SK-N-MC (cell line): ENCODE results near the gene KCNE3.
"Not testable (repeated sequence)": the region's sequence is repeated elsewhere in the genome, so short reads cannot be mapped to it uniquely, and the experiment has no call there.

ENCODE experiments used
- DNase-seq: peaks from one replicate; pipeline ENCODE4 v3.0.0-alpha.2; 2011; ENCODE audit warnings: low read depth, low spot score
- H3K27ac ChIP-seq: fragments of 200-600 bp; sonication (generic); 2 replicates; pipeline ENCODE4 v1.5.1; 2016; ENCODE audit warnings: mixed run types
- H3K36me3 ChIP-seq: fragments of 200-600 bp; sonication (generic); 2 replicates; pipeline ENCODE4 v1.6.1; 2017; ENCODE audit warnings: antibody characterized with exemption, low read length, mixed read lengths; ENCODE audit not compliant: insufficient read depth
- H3K4me3 ChIP-seq: fragments of 200-600 bp; sonication (generic); 2 replicates; pipeline ENCODE4 v1.5.1; 2016
- H3K9ac ChIP-seq: fragments of 200-600 bp; sonication (generic); 2 replicates; pipeline ENCODE4 v1.8.0; 2017; ENCODE audit warnings: mixed run types, mixed read lengths; ENCODE audit not compliant: insufficient read length
- H3K9me3 ChIP-seq: fragments of 200-600 bp; sonication (generic); 2 replicates; pipeline ENCODE4 v1.6.1; 2017; ENCODE audit warnings: low read depth, mild to moderate bottlenecking, antibody characterized with exemption, low read length, moderate library complexity, mixed read lengths
- EZH2 ChIP-seq: fragments of 200-600 bp; sonication (generic); IDR thresholded peaks from one replicate; pipeline ENCODE4 v1.6.1; 2017; ENCODE audit warnings: antibody characterized with exemption
- FOXP2 ChIP-seq: optimal IDR thresholded peaks from 2 replicates; pipeline ENCODE3; 2011; ENCODE audit warnings: mild to moderate bottlenecking, moderate library complexity; ENCODE audit not compliant: insufficient read depth; ENCODE audit errors: extremely low read length, control extremely low read depth
- POLR2AphosphoS5 ChIP-seq: IDR thresholded peaks from 2 replicates; pipeline ENCODE4 v1.6.1; 2012; ENCODE audit warnings: mild to moderate bottlenecking, low read depth, low read length, borderline replicate concordance

KCNE3 gene

DNA sequence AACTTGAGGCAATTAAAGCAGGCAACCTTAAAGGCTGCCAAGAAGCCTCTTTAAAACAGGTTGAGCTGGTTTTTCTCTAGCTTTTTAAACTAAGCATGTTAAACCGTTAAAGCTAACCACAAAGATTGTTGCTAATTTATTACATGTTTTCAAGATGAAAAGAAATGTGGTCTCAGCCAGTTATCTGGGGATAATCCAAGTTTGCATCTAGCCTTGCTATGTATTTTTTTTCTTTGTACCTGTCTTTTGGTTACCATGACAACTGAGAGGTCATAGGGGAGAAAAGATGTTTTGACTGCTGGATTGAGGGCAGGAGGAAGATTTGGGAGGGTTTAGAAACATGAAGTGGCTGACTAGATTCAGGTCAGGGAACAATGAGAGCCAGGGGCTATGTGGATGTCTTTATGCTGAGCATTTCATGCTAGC lies 50.0 kb downstream of the KCNE3 start:
- DNase-seq, result no peak

DNA sequence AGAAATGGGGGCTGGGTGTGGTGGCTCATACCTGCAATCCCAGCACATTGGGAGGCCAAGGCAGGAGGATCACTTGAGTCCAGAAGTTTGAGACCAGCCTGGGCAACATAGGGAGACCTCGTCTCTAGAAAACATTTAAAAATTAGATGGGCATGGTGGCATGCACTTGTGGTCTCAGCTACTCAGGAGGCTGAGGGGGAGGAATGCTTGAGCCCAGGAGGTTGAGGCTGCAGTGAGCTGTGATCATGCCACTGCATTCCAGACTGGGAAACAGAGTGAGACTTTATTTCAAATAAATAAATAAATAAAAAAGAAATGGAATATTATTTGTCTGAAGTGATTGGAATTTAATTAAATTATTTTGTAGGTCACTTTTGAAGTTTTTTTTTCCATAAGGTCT lies 50.4 kb downstream of the KCNE3 start:
- DNase-seq, H3K36me3 ChIP-seq, H3K4me3 ChIP-seq, H3K9ac ChIP-seq, H3K9me3 ChIP-seq: not testable (repeated sequence)
- H3K27ac ChIP-seq, result peak overlapping the region; percentile 4; the same call in 1 of the 2 replicates

More for the DNA sequence above, 50.0 kb downstream of the KCNE3 start:
- TF ChIP-seq EZH2, result no peak
- no peak for TF ChIP-seq FOXP2
- no peak for TF ChIP-seq POLR2AphosphoS5
- H3K27ac ChIP-seq, result peak overlapping the region; percentile 4; the same call in 1 of the 2 replicates
- H3K9ac ChIP-seq, result no peak overlapping the region
- no peaks in the 10 kb centered on the region for H3K9me3 ChIP-seq
- no peak overlapping the region for H3K4me3 ChIP-seq
- no peaks in the 10 kb centered on the region for H3K36me3 ChIP-seq

DNA sequence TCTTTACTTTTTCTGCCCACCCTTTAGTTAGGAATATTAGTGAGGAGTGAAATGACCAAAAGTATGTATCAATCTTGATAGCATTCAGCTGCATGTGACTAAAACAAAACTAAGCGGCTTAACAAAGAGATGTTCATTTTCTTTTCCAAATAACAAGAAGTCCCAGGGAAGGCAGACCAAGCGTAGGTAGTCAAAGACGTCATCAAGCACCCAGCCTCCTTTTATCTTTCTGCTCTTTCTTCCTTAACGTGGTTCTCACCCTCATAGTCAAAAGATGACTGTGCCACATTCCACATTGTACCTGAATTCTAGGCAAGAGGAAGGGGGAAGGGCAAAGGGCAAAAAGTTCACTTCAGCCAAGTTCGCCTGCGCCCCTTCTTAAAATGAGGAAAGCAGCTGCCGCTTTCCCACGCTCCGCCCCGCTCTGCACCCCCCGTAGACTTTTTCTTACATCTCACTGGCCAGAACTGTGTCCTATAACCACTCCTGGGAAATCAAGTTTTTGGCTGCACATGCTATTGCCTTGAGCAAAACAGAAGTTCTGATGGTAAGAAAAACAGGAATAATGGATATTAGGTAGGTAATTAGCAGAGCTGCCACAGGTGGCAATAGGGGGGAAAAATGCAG lies 54.5 kb downstream of the KCNE3 start:
- Histone ChIP-seq H3K9ac (no peak overlapping the region), H3K36me3 (no peaks in the 10 kb centered on the region), H3K9me3 (no peaks in the 10 kb centered on the region), H3K4me3 (no peak overlapping the region), H3K27ac (no peak overlapping the region)
- no peak for DNase-seq
- TF ChIP-seq EZH2 (no peak), FOXP2 (no peak), POLR2AphosphoS5 (no peak)

DNA sequence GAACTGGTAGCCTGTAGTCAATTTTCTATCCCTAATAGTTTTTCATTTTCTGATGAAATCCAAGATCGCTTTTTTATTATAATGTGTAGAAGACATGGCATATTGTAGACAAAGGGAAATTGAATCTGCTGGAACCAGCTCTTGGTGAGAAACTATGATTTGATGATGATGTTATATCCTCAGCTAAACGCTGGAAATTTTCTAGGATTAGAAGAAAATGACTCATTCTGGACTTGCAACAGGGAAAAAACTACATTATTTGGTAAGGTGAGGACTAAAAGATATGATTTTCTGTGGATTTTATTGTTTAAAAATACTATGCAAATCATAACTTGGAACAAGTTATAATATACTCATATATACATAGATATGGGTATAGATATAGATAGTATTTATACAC lies 55.0 kb downstream of the KCNE3 start:
- Histone ChIP-seq H3K4me3 (no peak overlapping the region), H3K9ac (no peak overlapping the region), H3K27ac (no peak overlapping the region), H3K36me3 (no peaks in the 10 kb centered on the region), H3K9me3 (no peaks in the 10 kb centered on the region)
- DNase-seq, result no peak
- no peak for TF ChIP-seq EZH2
- TF ChIP-seq FOXP2, result no peak
- TF ChIP-seq POLR2AphosphoS5, result no peak

- H3K4me3 ChIP-seq, result no peak overlapping the region
- H3K36me3 ChIP-seq, result no peaks in the 10 kb centered on the region
- H3K27ac ChIP-seq, result no peak overlapping the region
- DNase-seq, result no peak
- H3K9ac ChIP-seq, result no peak overlapping the region
- no peaks in the 10 kb centered on the region for H3K9me3 ChIP-seq
- TF ChIP-seq FOXP2, result no peak
- TF ChIP-seq EZH2, result no peak
- no peak for TF ChIP-seq POLR2AphosphoS5
These were observed 57.7 kb downstream of the KCNE3 start for GRCh38 chr11:74409633-74410032.
